Transverse colon (tissue), 4 donors: ENCODE data around the gene DNPEP. TPM values are rescaled to one million over a fixed set of nuclear protein-coding genes. Genes with fewer than 3 reads are reported as not detected.

ENCODE experiments used
- DNase-seq: peaks from one replicate; pipeline ENCODE4 v3.0.0-alpha.2; 2019
- H3K27ac ChIP-seq, 4 donors: fragments of 200-600 bp; sonication (generic); 2 replicates each; pipeline ENCODE4 v1.5.1; 2016 to 2018; ENCODE audit warnings: inconsistent platforms in 4 of 4
- H3K27me3 ChIP-seq: fragments of 200-600 bp; sonication (generic); 2 replicates; pipeline ENCODE4 v1.5.1; 2017; ENCODE audit warnings: inconsistent platforms
- H3K36me3 ChIP-seq, 4 donors: fragments of 200-600 bp; sonication (generic); 2 replicates each; pipeline ENCODE4 v1.5.1; 2017 to 2019; ENCODE audit warnings: inconsistent platforms in 4 of 4
- H3K4me1 ChIP-seq, 4 donors: fragments of 200-600 bp; sonication (generic); 2 replicates each; pipeline ENCODE4 v1.5.1; 2017 to 2020; ENCODE audit warnings: inconsistent platforms in 4 of 4
- H3K4me3 ChIP-seq, 4 donors: fragments of 200-600 bp; sonication (generic); 1 replicate in 1 of 4; 2 replicates in 3 of 4; pipeline versions ENCODE4 v1.5.1 to v1.6.1; 2017 to 2019; ENCODE audit warnings: inconsistent platforms in 4 of 4
- H3K9me3 ChIP-seq, 2 donors: fragments of 200-600 bp; sonication (generic); 2 replicates each; pipeline ENCODE4 v1.5.1; 2017 to 2019; ENCODE audit warnings: inconsistent platforms in 2 of 2
- CTCF ChIP-seq, 5 experiments: fragments of 200-600 bp in 3 of 5; fragments of 450-650 bp in 2 of 5; sonication (generic) in 3 of 5; IDR thresholded peaks; 1 replicate in 2 of 5; 2 replicates in 3 of 5; pipeline ENCODE4 v1.5.1; 2016 to 2017; ENCODE audit warnings: antibody characterized with exemption in 5 of 5, inconsistent platforms in 3 of 5, mild to moderate bottlenecking in 2 of 5, moderate library complexity in 1 of 5
- EP300 ChIP-seq: sonication (generic); formaldehyde crosslinking; IDR thresholded peaks from one replicate; pipeline ENCODE4 v1.6.1; 2017; ENCODE audit warnings: antibody characterized with exemption, low read depth
- POLR2A ChIP-seq: fragments of 450-650 bp; IDR thresholded peaks from one replicate; pipeline ENCODE4 v1.6.1; 2016; ENCODE audit warnings: antibody characterized with exemption, mild to moderate bottlenecking, moderate library complexity
- POLR2AphosphoS5 ChIP-seq, 3 donors: sonication (generic); formaldehyde crosslinking; IDR thresholded peaks; one replicate each; pipeline ENCODE4 v1.6.1; 2016; ENCODE audit warnings: antibody characterized with exemption in 3 of 3
- WGBS, 2 donors: methylation state at CpG; one replicate each; pipeline ENCODE4 v1.1.5; 2018; ENCODE audit warnings: low coverage in 1 of 2; 5-methylcytosine and 5-hydroxymethylcytosine counted together
- in situ Hi-C, 4 donors: fragments of 200-750 bp; cut with MboI; loops; one replicate each; pipeline versions ENCODE4 v1.15.0 to v1.15.1; 2017; ENCODE audit warnings: low sequenced_read_pairs in 3 of 4, low pct_ligation_motif_present in 1 of 4, low pct_unique_long_range_greater_than_20kb in 1 of 4
- intact Hi-C: fragments of 100-400 bp; cut with DNase I; formaldehyde crosslinking; loops from one replicate; pipeline ENCODE4 v1.15.1; 2023; ENCODE audit warnings: low total_unique reads
- total RNA-seq, 4 donors: library from RNA; depleted of rRNA; stranded (reverse); fragments of >200 nt; gene quantifications; one replicate each; pipeline ENCODE4 v1.1.0, GENCODE V29; 2016

Gene DNPEP
- total RNA-seq, 4 donors from 2014 or later: 61.3 to 142 (median 104) TPM

GRCh38 chr2:219415580-219416234 is 28.0 kb upstream of the DNPEP start:
- Histone ChIP-seq H3K9me3 (peaks cover 0 to 3% of the 10 kb centered on the region in 2 donors), H3K36me3 (no peaks in the 10 kb centered on the region), H3K4me3 (no peak overlapping the region), H3K27me3 (peaks cover 37% of the 10 kb centered on the region), H3K27ac (peak overlapping the region; percentile 86 to 96 (median 89)), H3K4me1 (peaks cover 6 to 15% (median 10%) of the 10 kb centered on the region in 4 donors)
- intact Hi-C loops: no loop called here
- no peak for TF ChIP-seq POLR2A
- peak in 1 of 3 donors; percentile 26 for TF ChIP-seq POLR2AphosphoS5 (IDR thresholded peaks at IDR 0.05)
- no peak for TF ChIP-seq CTCF (IDR thresholded peaks at IDR 0.05)
- 14 to 56% methylated on average over 1 to 5 of the region's 5 CpGs for WGBS, 2 donors
- in situ Hi-C loops: no loop called here
- no peak for DNase-seq

GRCh38 chr2:219414857-219415256 is 27.1 kb upstream of the DNPEP start:
- no peaks in the 10 kb centered on the region for H3K36me3 ChIP-seq
- H3K4me1 ChIP-seq: peaks cover 6 to 15% (median 10%) of the 10 kb centered on the region in 4 donors
- no peak for DNase-seq
- in situ Hi-C loops: no loop called here
- H3K9me3 ChIP-seq: peaks cover 0 to 3% of the 10 kb centered on the region in 2 donors
- TF ChIP-seq EP300: no peak
- TF ChIP-seq POLR2AphosphoS5 (IDR thresholded peaks at IDR 0.05): peak in 1 of 3 donors; percentile 37
- peak overlapping the region; percentile 86 to 96 (median 89) for H3K27ac ChIP-seq
- intact Hi-C loops: no loop called here
- H3K4me3 ChIP-seq: no peak overlapping the region
- 63 to 76% methylated on average over 4 of the region's 4 CpGs for WGBS, 2 donors
- peaks cover 37% of the 10 kb centered on the region for H3K27me3 ChIP-seq

GRCh38 chr2:219410390-219410789 is 22.7 kb upstream of the DNPEP start:
- Histone ChIP-seq H3K4me3 (no peak overlapping the region), H3K4me1 (peaks cover 0 to 7% (median 6%) of the 10 kb centered on the region in 4 donors), H3K27me3 (peaks cover 12% of the 10 kb centered on the region), H3K9me3 (peaks cover 0 to 3% of the 10 kb centered on the region in 2 donors), H3K36me3 (no peaks in the 10 kb centered on the region), H3K27ac (peak overlapping the region; percentile 79 to 91 (median 86))
- 81 to 92% methylated on average over 2 to 8 of the region's 8 CpGs for WGBS, 2 donors
- intact Hi-C loops (no loop called here), in situ Hi-C loops (no loop called here)
- TF ChIP-seq POLR2A: no peak
- TF ChIP-seq CTCF (IDR thresholded peaks at IDR 0.05): no peak
- no peak for TF ChIP-seq POLR2AphosphoS5 (IDR thresholded peaks at IDR 0.05)
- TF ChIP-seq EP300: no peak
- no peak for DNase-seq

GRCh38 chr2:219409619-219410018 is 21.9 kb upstream of the DNPEP start:
- in situ Hi-C loops: loop anchor here in 3 of 4 donors (10.0 kb wide), 1 partner anchor 115 kb away; no protein-coding TSS in a partner anchor
- Histone ChIP-seq H3K27ac (peak overlapping the region; percentile 79 to 91 (median 86)), H3K4me3 (no peak overlapping the region), H3K36me3 (no peaks in the 10 kb centered on the region), H3K4me1 (peaks cover 0 to 10% (median 8%) of the 10 kb centered on the region in 4 donors), H3K27me3 (peaks cover 12% of the 10 kb centered on the region), H3K9me3 (peaks cover 0 to 3% of the 10 kb centered on the region in 2 donors)
- no peak for DNase-seq
- WGBS, 2 donors: 82% methylated on average over 5 of the region's 5 CpGs; no CpG with 5 or more reads in 1 of the 2 donors
- intact Hi-C loops: loop anchor here (5.0 kb wide), 1 partner anchor 43 kb away; no protein-coding TSS in a partner anchor
- TF ChIP-seq POLR2AphosphoS5 (IDR thresholded peaks at IDR 0.05) (no peak), EP300 (no peak), POLR2A (no peak), CTCF (IDR thresholded peaks at IDR 0.05) (no peak)
